Omental fat pad (tissue), 4 donors: ENCODE results near the gene KAT8. TPM values are rescaled to one million over a fixed set of nuclear protein-coding genes. Genes with fewer than 3 reads are reported as not detected.

ENCODE experiments used
- ATAC-seq: fragments of 150-250 bp; one replicate; pipeline ENCODE4 v1.9.1; 2016; ENCODE audit warnings: mild to moderate bottlenecking, moderate library complexity; ENCODE audit not compliant: low FRiP score
- DNase-seq: peaks from one replicate; pipeline ENCODE4 v3.0.0-alpha.2; 2019; ENCODE audit warnings: low spot score
- CTCF ChIP-seq, 3 donors: fragments of 450-650 bp; IDR thresholded peaks; one replicate each; pipeline ENCODE4 v1.5.1; 2016 to 2017; ENCODE audit warnings: antibody characterized with exemption in 3 of 3, mild to moderate bottlenecking in 3 of 3, moderate library complexity in 2 of 3
- total RNA-seq, 4 donors: library from RNA; depleted of rRNA; stranded (reverse); fragments of >200 nt; gene quantifications; one replicate each; pipeline ENCODE4 v1.1.0, GENCODE V29; 2016

The KAT8 gene
- total RNA-seq, 4 donors from 2014 or later = 39.4 to 72.2 (median 49.1) TPM

DNA sequence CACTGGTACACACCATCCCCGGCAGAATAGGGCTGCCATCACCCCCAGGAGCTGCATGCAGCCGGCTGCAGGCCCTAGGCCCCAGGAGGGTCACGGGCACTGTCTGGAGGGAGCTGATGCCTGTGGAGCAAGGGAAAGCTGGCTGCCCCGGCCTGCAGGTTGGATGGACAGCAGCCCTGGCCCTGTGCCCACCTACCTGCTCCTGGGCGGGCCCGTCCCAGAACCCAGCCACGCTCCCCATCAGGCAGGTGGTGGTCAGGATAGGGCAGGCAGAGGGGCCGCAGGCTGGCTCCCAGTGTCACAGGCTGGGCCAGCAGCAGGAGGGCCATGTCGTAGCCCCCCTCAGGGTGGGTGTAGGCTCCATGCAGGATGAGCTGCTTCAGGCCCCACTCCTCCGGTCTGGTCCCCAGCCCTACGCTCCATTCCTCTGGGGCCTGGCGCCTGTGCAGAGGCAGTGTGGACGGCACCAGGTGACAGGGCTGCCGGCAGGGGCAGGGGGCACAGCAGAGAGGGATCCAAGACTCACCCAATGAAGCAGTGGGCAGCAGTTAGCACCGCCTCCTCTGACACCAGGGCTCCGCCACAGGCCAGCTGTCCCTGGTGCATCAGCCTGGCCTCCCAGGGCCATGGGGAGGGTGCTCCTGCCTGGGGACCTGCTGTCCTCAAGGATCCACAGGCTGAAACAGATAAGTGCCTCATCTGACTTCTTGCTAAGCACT, 32.7 kb upstream of the KAT8 start:
- no peak for TF ChIP-seq CTCF (IDR thresholded peaks at IDR 0.05)

GRCh38 chr16:31085411-31085810, 32.1 kb upstream of the KAT8 start:
- TF ChIP-seq CTCF (IDR thresholded peaks at IDR 0.05) = no peak
- DNase-seq (no peak), ATAC-seq (no peak)

More for the DNA sequence above, 32.7 kb upstream of the KAT8 start:
- no peak for ATAC-seq
- no peak for DNase-seq

DNA sequence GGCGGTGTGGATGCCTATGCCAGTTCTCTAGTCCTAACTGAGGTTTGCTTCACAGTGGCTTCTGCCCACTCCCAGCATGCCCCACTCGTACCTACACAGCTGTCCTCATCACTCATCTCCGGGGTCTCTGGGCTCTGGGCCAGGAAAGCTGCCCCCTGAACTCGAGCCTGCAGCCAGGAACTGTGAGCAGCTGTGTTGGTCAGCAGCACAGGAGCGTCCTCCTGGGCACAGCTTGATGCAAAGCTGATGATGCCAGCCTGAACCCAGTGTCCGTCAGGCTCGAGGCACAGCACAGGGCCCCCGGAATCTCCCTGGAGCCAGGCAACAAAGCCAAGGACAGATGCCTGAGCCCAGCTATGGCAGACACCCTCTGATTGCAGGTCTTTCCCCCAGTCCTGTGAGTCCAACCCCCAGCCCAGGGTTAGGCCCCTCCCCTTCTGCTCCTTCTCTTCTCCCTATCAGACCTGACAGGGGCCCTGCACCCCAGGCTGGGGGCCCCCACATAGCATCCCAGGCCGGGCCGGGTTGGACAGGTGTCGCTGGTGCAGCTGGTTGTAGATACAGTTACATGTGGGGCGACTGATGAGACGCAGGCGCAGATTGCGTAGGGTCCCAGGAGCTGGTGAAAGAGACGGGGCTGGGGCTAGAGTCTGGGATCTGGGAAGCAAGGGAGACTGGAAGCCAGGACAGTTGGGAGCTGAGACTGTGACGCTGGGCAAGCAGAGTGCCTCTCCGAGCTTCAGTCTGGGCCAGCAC, 31.4 kb upstream of the KAT8 start:
- ATAC-seq = no peak
- TF ChIP-seq CTCF (IDR thresholded peaks at IDR 0.05) = no peak
- no peak for DNase-seq

- DNase-seq (no peak), ATAC-seq (no peak)
- TF ChIP-seq CTCF (IDR thresholded peaks at IDR 0.05) = no peak
Observed at GRCh38 chr16:31086629-31086906, 30.9 kb upstream of the KAT8 start.

GRCh38 chr16:31087481-31087880, 30.0 kb upstream of the KAT8 start:
- DNase-seq (no peak), ATAC-seq (no peak)
- no peak for TF ChIP-seq CTCF (IDR thresholded peaks at IDR 0.05)

GRCh38 chr16:31087971-31088370, 29.5 kb upstream of the KAT8 start:
- ATAC-seq (no peak), DNase-seq (no peak)
- TF ChIP-seq CTCF (IDR thresholded peaks at IDR 0.05) = no peak
